Dedifferentiated amniotic fluid mesenchymal stem cell (primary cell): ENCODE data around the gene TANGO2.

ENCODE experiments used
- DNase-seq: peaks from one replicate; pipeline ENCODE4 v3.0.0-alpha.2; 2016; ENCODE audit errors: extremely low spot score

TANGO2 gene

GRCh38 chr22:20105456-20106204 is 84.7 kb downstream of the TANGO2 start:
- DNase-seq = no peak

- DNase-seq = no peak
These were observed 85.4 kb downstream of the TANGO2 start for GRCh38 chr22:20106205-20106848.

- no peak for DNase-seq
These were observed 85.9 kb downstream of the TANGO2 start for GRCh38 chr22:20106849-20107237.

GRCh38 chr22:20107471-20107901 is 86.6 kb downstream of the TANGO2 start:
- DNase-seq = no peak

GRCh38 chr22:20107951-20108756 is 87.2 kb downstream of the TANGO2 start:
- DNase-seq = no peak

GRCh38 chr22:20108757-20109230 is 87.9 kb downstream of the TANGO2 start:
- no peak for DNase-seq

GRCh38 chr22:20109411-20110358 is 88.8 kb downstream of the TANGO2 start:
- no peak for DNase-seq

- DNase-seq = no peak
These were observed 89.6 kb downstream of the TANGO2 start for GRCh38 chr22:20110359-20110985.

GRCh38 chr22:20111045-20111688 is 90.3 kb downstream of the TANGO2 start:
- no peak for DNase-seq

GRCh38 chr22:20111689-20112622 is 91.0 kb downstream of the TANGO2 start:
- DNase-seq = no peak

GRCh38 chr22:20112623-20113511 is 92.0 kb downstream of the TANGO2 start:
- DNase-seq = no peak

- DNase-seq = no peak
These were observed 92.8 kb downstream of the TANGO2 start for GRCh38 chr22:20113551-20114310.

GRCh38 chr22:20114506-20115475 is 93.9 kb downstream of the TANGO2 start:
- DNase-seq = no peak

GRCh38 chr22:20115691-20116375 is 94.9 kb downstream of the TANGO2 start, which contains the start of gene RANBP1:
TSS of gene RANBP1 (plus strand) at chr22:20116104. CDS start at chr22:20116185, 81 bp downstream.
- DNase-seq = no peak

GRCh38 chr22:20116376-20116950 is 95.6 kb downstream of the TANGO2 start:
- DNase-seq = no peak
